Measurements from ENCODE around the gene YTHDF2.
"Not testable (repeated sequence)": the region's sequence is repeated elsewhere in the genome, so short reads cannot be mapped to it uniquely, and the experiment has no call there.

Gene YTHDF2

DNA sequence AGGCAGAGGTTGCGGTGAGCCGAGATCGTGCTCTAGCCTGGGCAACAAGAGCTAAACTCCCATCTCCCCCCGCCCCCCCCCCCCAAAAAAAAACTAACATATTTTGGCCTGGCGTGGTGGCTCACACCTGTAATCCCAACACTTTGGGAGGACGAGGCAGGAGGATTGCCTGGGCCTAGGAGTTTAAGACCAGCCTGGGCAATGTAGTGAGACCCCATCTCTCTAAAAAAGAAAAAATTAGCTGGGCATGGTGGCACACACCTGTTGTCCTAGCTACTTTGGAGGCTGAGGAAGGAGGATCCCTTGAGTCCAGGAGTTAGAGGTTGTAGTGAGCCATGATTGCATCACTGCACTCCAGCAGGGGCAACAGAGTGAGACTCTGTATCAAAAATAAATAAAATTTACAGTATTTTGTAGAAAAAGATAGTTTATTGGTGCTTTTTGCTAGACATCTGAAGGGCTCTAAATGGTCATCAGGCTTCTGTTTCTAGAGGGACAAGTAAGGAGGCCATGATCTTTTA, 9.0 kb downstream of the YTHDF2 start:
- H3K27ac ChIP-seq (ENCODE audit: low read depth, low read length): no peak overlapping the region
- H3K9me2 ChIP-seq (replicated peaks; ENCODE audit: insufficient read depth, low read length): no peaks in the 10 kb centered on the region
- TF ChIP-seq CTCF (IDR thresholded peaks at IDR 0.05; ENCODE audit: insufficient read depth, low read length, poor library complexity, severe bottlenecking) (no peak), EZH2phosphoT487 (conservative IDR thresholded peaks at IDR 0.05; ENCODE audit: low read length) (no peak)
- peaks cover 47% of the 10 kb centered on the region for H4K20me1 ChIP-seq (ENCODE audit: low read depth, low read length)
- 0 out of 2 replicates have a peak, but pooled peaks cover 6% of the 10 kb centered on the region for H3F3A ChIP-seq (ENCODE audit: insufficient read depth)
- no peak overlapping the region for H2AFZ ChIP-seq (ENCODE audit: low read depth, low read length, severe bottlenecking)
- H3K4me3 ChIP-seq (ENCODE audit: insufficient read depth, low read length, poor library complexity, severe bottlenecking): no peak overlapping the region
- peak overlapping the region; percentile 29 for H3K4me2 ChIP-seq (ENCODE audit: low read depth, low read length, poor library complexity, severe bottlenecking)
- peaks cover 100% of the 10 kb centered on the region for H3K79me2 ChIP-seq (ENCODE audit: insufficient read depth, low read length)
- no peaks in the 10 kb centered on the region for H3K9me3 ChIP-seq (ENCODE audit: insufficient read depth, low read length)
- H3K9ac ChIP-seq (ENCODE audit: low read length): no peak overlapping the region
- peaks cover 40% of the 10 kb centered on the region for H3K36me3 ChIP-seq (ENCODE audit: low read length)
- no peaks in the 10 kb centered on the region for H3K27me3 ChIP-seq (ENCODE audit: low read length)

GRCh38 chr1:28750330-28750729, 13.6 kb downstream of the YTHDF2 start:
- peaks cover 17% of the 10 kb centered on the region; the same call in 1 of the 2 replicates for H3K36me3 ChIP-seq (ENCODE audit: low read length)
- TF ChIP-seq EZH2phosphoT487 (conservative IDR thresholded peaks at IDR 0.05; ENCODE audit: low read length) (no peak), CTCF (IDR thresholded peaks at IDR 0.05; ENCODE audit: insufficient read depth, low read length, poor library complexity, severe bottlenecking) (no peak)
- no peak overlapping the region for H3K4me2 ChIP-seq (ENCODE audit: low read depth, low read length, poor library complexity, severe bottlenecking)
- H3K9me3 ChIP-seq (ENCODE audit: insufficient read depth, low read length): no peaks in the 10 kb centered on the region
- peaks cover 100% of the 10 kb centered on the region for H3K79me2 ChIP-seq (ENCODE audit: insufficient read depth, low read length)
- no peak overlapping the region for H2AFZ ChIP-seq (ENCODE audit: low read depth, low read length, severe bottlenecking)
- H3K4me3 ChIP-seq (ENCODE audit: insufficient read depth, low read length, poor library complexity, severe bottlenecking): no peak overlapping the region
- no peaks in the 10 kb centered on the region for H3K27me3 ChIP-seq (ENCODE audit: low read length)
- peaks cover 9% of the 10 kb centered on the region; the same call in 1 of the 2 replicates for H3F3A ChIP-seq (ENCODE audit: insufficient read depth)
- no peak overlapping the region for H3K9ac ChIP-seq (ENCODE audit: low read length)
- no peaks in the 10 kb centered on the region for H3K9me2 ChIP-seq (replicated peaks; ENCODE audit: insufficient read depth, low read length)
- peaks cover 47% of the 10 kb centered on the region for H4K20me1 ChIP-seq (ENCODE audit: low read depth, low read length)
- H3K27ac ChIP-seq (ENCODE audit: low read depth, low read length): no peak overlapping the region

DNA sequence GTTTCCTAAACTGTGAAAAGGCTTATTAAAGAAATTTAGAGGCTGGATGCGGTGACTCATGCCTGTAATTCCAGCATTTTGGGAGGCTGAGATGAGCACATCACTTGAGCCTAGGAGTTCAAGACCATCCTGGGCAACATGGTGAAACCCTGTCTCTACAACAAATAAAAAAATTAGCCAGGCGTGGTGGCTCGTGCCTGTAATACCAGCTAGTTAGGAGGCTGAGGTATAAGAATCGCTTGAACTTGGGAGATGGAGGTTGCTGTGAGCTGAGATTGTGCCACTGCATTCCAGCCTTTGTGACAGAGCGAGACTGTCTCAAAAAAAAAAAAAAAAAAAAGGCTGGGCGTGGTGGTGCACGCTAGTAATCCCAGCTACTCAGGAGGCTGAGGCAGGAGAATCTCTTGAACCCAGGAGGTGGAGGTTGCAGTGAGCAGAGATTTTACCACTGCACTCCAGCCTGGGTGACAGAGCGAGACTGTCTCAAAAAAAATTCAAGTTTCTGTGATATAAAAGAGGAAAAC, 14.1 kb downstream of the YTHDF2 start:
- H3K4me2 ChIP-seq (ENCODE audit: low read depth, low read length, poor library complexity, severe bottlenecking); H3K27me3 ChIP-seq (ENCODE audit: low read length): not testable (repeated sequence)

DNA sequence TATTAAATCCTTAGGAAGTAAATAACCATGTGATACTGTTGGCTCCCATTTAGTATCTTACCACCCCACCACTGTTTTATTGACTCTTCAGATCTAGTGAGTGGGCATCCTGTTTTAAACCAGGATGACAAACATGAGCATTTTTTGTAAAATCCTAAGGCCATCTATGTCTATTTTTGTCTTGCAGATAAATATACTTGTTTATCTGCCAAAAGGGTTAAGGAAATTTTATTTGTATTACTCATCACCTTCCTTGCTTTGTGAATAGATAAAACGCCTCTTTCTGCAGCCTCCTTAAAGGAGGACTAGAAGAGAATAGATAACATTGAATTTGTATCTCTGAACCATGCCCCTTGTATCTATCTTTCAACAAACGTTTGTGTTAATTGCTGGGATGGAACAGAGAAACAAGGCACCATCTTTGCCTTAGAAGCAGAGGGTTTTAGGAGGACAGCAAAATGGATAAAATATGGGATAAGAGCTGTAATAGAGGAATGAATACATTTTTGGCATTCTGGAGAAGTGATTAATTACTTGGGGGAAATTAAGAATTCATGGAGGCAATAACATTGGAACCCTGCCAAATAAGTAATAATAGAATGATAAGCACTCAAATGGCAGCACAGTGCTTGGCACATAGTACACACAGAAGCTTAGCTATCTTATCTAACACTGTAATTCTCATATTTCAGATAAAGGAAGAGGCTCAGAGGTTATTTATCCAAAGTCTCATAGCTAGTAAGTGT, 14.7 kb downstream of the YTHDF2 start:
- H3K4me2 ChIP-seq (ENCODE audit: low read depth, low read length, poor library complexity, severe bottlenecking): no peak overlapping the region
- H3K27me3 ChIP-seq (ENCODE audit: low read length): no peaks in the 10 kb centered on the region
- peaks cover 12% of the 10 kb centered on the region; the same call in 1 of the 2 replicates for H3K36me3 ChIP-seq (ENCODE audit: low read length)
- H3K4me3 ChIP-seq (ENCODE audit: insufficient read depth, low read length, poor library complexity, severe bottlenecking): no peak overlapping the region
- peaks cover 47% of the 10 kb centered on the region for H4K20me1 ChIP-seq (ENCODE audit: low read depth, low read length)
- peaks cover 14% of the 10 kb centered on the region; the same call in 1 of the 2 replicates for H3F3A ChIP-seq (ENCODE audit: insufficient read depth)
- no peak overlapping the region for H2AFZ ChIP-seq (ENCODE audit: low read depth, low read length, severe bottlenecking)
- peaks cover 100% of the 10 kb centered on the region for H3K79me2 ChIP-seq (ENCODE audit: insufficient read depth, low read length)
- TF ChIP-seq EZH2phosphoT487 (conservative IDR thresholded peaks at IDR 0.05; ENCODE audit: low read length) (no peak), CTCF (IDR thresholded peaks at IDR 0.05; ENCODE audit: insufficient read depth, low read length, poor library complexity, severe bottlenecking) (no peak)
- no peak overlapping the region for H3K27ac ChIP-seq (ENCODE audit: low read depth, low read length)
- no peaks in the 10 kb centered on the region for H3K9me2 ChIP-seq (replicated peaks; ENCODE audit: insufficient read depth, low read length)
- no peak overlapping the region for H3K9ac ChIP-seq (ENCODE audit: low read length)
- no peaks in the 10 kb centered on the region for H3K9me3 ChIP-seq (ENCODE audit: insufficient read depth, low read length)

More for the DNA sequence above, 14.1 kb downstream of the YTHDF2 start:
- peaks cover 17% of the 10 kb centered on the region; the same call in 1 of the 2 replicates for H3K36me3 ChIP-seq (ENCODE audit: low read length)
- H3K4me3 ChIP-seq (ENCODE audit: insufficient read depth, low read length, poor library complexity, severe bottlenecking); H3K27ac ChIP-seq (ENCODE audit: low read depth, low read length); H2AFZ ChIP-seq (ENCODE audit: low read depth, low read length, severe bottlenecking); H3K9me3 ChIP-seq (ENCODE audit: insufficient read depth, low read length); H3K9me2 ChIP-seq (replicated peaks; ENCODE audit: insufficient read depth, low read length); H3K9ac ChIP-seq (ENCODE audit: low read length): not testable (repeated sequence)
- peaks cover 14% of the 10 kb centered on the region; the same call in 1 of the 2 replicates for H3F3A ChIP-seq (ENCODE audit: insufficient read depth)
- peaks cover 47% of the 10 kb centered on the region for H4K20me1 ChIP-seq (ENCODE audit: low read depth, low read length)
- H3K79me2 ChIP-seq (ENCODE audit: insufficient read depth, low read length): peaks cover 100% of the 10 kb centered on the region

All from SU-DHL-6 (cell line).